M059J (cell line): ENCODE data around the gene SMNDC1. TPM values are rescaled to one million over a fixed set of nuclear protein-coding genes. Genes with fewer than 3 reads are reported as not detected.
"Not testable (repeated sequence)": the region's sequence is repeated elsewhere in the genome, so short reads cannot be mapped to it uniquely, and the experiment has no call there.

Experiments
- DNase-seq: peaks from one replicate; pipeline ENCODE4 v3.0.0-alpha.2; 2012; ENCODE audit warnings: low read depth
- total RNA-seq: library from RNA; depleted of rRNA; stranded (reverse); fragments of >200 nt; shearing (Covaris generic); gene quantifications from 2 replicates; pipeline ENCODE4 v1.2.3, GENCODE V29; 2014; rRNA removed

Gene SMNDC1
- total RNA-seq, 1 experiment from 2014 or later, result 13.3 TPM

- no peak for DNase-seq
These were observed 52.6 kb downstream of the SMNDC1 start for GRCh38 chr10:110252151-110252550.

- not testable (repeated sequence) for DNase-seq
These were observed 53.3 kb downstream of the SMNDC1 start for GRCh38 chr10:110251392-110251791.

GRCh38 chr10:110249489-110249888 is 55.2 kb downstream of the SMNDC1 start:
- DNase-seq, result not testable (repeated sequence)

GRCh38 chr10:110247833-110248232 is 56.9 kb downstream of the SMNDC1 start:
- DNase-seq, result not testable (repeated sequence)

- DNase-seq, result no peak
These were observed 60.2 kb downstream of the SMNDC1 start for GRCh38 chr10:110244550-110244949.

DNA sequence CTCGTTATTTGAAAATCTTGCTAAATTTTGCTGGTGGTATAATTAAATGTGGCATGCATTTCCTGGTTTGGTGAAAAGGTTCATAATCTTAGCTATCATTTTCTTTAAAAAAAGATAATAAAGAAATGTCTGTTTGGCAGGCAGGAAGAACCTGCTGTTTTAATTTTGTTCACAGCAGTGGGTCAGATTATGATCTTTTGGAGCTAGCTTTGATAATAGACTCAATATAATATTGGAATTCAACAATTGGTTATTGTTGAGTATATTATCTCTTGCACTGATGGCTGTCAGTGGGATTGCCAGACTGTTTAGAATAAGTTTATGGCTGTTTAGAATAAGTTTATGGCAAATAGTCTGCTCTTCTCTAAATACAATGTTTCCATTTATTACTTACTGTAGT is 62.2 kb downstream of the SMNDC1 start:
- DNase-seq, result no peak

DNA sequence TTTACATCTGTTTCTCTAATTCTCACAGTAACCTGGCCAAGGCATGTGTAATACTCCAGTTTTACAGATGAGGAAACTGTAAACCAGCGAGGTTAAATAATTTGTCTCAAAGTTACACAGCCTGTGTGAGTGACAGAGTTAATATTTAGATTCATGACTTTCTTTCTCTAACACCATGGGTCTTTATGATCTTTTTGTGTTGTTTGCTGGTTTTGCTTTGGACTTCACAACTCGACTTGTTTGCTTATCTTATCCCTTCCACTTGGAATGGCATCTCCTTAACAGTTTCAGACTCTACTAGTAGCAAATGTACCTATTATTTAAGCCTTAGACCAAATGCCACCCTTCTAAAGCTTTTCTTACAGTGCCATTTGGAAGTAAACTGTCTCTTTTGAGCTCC is 62.9 kb downstream of the SMNDC1 start:
- no peak for DNase-seq

DNA sequence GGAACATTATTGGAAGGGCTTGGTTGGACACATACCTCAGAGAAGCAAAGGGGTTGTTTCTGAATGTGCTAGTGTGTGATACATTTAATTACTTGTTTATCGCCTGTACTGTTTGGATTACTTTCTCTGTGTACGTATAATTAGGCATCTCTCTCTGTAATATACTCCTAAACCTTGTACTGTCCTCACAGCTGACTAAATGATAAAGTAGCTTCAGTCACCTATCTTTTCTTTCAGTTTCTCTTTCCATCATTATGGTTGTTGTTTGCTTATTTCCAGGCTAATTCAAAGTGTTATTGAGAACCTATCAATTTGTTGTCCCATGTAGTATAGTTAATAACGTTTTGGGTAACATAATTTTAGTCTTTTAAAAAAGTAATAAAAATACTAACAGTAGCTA is 63.3 kb downstream of the SMNDC1 start:
- no peak for DNase-seq

Other genes starting within 250 kb of the SMNDC1 start
- 10.6 and 14.4 TPM in 2 replicates for gene MXI1, start 97.3 kb downstream of the SMNDC1 start, total RNA-seq
- 6.8 and 8.1 TPM in 2 replicates for gene DUSP5, start 193.0 kb upstream of the SMNDC1 start, total RNA-seq